ENCODE measurements around the gene CACNA1I.

The CACNA1I gene

DNA sequence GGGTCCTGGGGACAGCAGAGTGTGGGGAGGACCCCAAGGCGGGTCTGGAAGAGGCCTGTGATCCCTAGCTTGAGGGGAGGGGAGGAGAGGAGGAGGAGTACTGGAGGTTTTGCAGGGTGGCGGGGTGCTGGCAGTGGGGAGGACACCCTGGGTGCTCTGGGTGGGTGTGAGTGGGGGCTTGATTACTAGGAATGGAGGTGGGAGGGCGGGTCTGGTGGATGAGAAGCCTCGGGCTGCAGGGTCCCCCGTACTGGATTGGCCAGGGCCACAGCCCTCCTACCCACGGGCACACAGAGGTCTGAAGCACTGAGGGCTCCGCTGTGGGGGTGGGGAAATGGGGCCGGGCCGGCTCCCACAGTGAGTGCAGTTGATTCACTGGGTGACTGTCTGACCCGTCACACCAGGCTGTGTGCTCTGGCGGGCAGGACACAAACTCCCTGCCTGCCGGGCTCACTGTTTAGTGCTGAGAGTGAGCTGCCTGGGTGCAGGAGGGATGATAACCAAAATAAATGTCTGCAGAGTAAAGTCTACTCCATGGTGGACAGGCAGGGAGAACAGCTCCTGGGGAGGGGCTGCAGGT is 114.2 kb downstream of the CACNA1I start:
- H3K27me3 ChIP-seq (ENCODE audit: control insufficient read depth, insufficient read depth, low read length): peaks cover 10% of the 10 kb centered on the region
- no peak overlapping the region for H3K9ac ChIP-seq (ENCODE audit: low read length)
- no peak overlapping the region for H3K27ac ChIP-seq (ENCODE audit: low read depth, low read length)
- H3K4me3 ChIP-seq (ENCODE audit: low read length): no peak overlapping the region
- H3K4me1 ChIP-seq (ENCODE audit: control insufficient read depth, insufficient read depth, low read length): no peaks in the 10 kb centered on the region
- no peaks in the 10 kb centered on the region for H3K36me3 ChIP-seq (ENCODE audit: control insufficient read depth, insufficient read depth, low read length)

DNA sequence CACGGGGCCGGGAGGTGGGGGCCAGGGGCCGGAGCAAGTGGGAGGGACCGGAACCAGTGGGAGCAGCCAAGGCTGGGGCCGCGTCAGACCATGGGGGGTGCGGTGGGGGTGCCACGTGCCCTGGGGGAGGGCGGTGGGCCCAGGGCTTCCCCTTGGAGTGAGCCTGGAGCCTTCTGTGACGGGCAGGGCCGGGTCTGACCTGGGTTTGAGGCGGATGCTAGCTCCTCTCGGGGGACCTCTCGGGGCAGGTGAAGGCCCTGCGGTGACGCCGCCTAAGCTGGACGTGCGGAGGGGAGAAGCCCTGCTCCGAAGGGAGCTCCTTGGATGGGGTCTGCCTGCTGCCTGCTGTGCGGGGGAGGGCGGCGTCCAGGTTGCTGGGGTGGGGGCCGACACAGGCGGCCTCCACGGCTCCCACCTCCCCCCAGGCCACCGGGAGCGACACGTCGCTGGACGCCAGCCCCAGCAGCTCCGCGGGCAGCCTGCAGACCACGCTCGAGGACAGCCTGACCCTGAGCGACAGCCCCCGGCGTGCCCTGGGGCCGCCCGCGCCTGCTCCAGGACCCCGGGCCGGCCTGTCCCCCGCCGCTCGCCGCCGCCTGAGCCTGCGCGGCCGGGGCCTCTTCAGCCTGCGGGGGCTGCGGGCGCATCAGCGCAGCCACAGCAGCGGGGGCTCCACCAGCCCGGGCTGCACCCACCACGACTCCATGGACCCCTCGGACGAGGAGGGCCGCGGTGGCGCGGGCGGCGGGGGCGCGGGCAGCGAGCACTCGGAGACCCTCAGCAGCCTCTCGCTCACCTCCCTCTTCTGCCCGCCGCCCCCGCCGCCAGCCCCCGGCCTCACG is 115.0 kb downstream of the CACNA1I start:
- Histone ChIP-seq H3K9ac (ENCODE audit: low read length) (no peak overlapping the region), H3K4me1 (ENCODE audit: control insufficient read depth, insufficient read depth, low read length) (no peaks in the 10 kb centered on the region), H3K27me3 (ENCODE audit: control insufficient read depth, insufficient read depth, low read length) (peaks cover 10% of the 10 kb centered on the region), H3K4me3 (ENCODE audit: low read length) (no peak overlapping the region), H3K27ac (ENCODE audit: low read depth, low read length) (no peak overlapping the region), H3K36me3 (ENCODE audit: control insufficient read depth, insufficient read depth, low read length) (no peaks in the 10 kb centered on the region)

DNA sequence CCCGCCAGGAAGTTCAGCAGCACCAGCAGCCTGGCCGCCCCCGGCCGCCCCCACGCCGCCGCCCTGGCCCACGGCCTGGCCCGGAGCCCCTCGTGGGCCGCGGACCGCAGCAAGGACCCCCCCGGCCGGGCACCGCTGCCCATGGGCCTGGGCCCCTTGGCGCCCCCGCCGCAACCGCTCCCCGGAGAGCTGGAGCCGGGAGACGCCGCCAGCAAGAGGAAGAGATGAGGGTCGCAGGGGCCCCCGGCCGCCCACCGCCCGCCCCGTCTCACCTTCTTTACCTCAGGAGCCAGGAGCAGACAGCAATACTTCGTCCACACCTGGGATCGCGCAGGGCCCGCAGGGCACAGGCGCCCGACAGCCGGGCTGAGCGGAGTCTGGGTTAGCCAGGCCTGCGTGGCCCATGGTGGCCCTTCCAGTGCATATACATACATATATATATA is 115.6 kb downstream of the CACNA1I start:
- Histone ChIP-seq H3K4me1 (ENCODE audit: control insufficient read depth, insufficient read depth, low read length) (no peaks in the 10 kb centered on the region), H3K27me3 (ENCODE audit: control insufficient read depth, insufficient read depth, low read length) (peaks cover 14% of the 10 kb centered on the region), H3K36me3 (ENCODE audit: control insufficient read depth, insufficient read depth, low read length) (no peaks in the 10 kb centered on the region), H3K9ac (ENCODE audit: low read length) (no peak overlapping the region), H3K4me3 (ENCODE audit: low read length) (no peak overlapping the region), H3K27ac (ENCODE audit: low read depth, low read length) (no peak overlapping the region)

DNA sequence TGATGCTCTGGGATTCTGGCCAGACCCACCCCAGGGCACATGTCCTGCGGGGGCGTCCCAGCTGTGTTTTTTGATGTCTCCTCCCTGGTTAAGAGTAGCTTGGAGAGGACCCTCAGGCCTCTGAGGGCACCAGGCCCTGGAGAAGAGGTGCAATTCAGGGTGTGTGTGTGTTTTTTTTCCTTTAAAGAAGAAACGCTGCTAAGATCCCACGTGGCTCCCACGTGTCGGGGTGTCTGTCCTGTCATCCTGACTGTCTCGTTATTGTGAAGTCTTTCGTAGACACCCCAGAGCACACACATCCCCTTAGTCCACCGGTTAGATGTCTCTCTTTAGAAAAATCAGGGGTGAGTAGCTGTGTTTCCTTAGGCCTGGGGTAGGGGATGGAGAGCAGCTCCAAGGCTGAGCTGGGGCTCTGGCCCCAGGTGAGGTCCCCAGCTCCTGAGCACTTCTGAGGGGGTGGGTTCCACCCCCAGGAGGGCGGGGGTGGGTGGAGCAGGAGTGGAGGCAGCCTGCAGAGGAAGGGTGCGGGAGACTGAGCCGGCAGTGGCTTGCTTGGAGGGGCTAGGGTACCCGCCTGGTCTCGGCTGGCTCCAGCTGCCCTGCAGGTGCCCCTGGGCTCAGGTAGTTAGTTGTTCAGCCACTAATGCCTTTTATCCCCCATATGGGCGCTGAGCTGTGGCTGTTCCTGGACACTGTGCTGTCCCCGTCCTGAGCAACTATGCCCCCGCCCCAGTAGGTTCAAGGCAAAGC is 116.4 kb downstream of the CACNA1I start:
- no peak overlapping the region for H3K9ac ChIP-seq (ENCODE audit: low read length)
- H3K27ac ChIP-seq (ENCODE audit: low read depth, low read length): no peak overlapping the region
- H3K36me3 ChIP-seq (ENCODE audit: control insufficient read depth, insufficient read depth, low read length): no peaks in the 10 kb centered on the region
- H3K27me3 ChIP-seq (ENCODE audit: control insufficient read depth, insufficient read depth, low read length): peaks cover 19% of the 10 kb centered on the region
- H3K4me1 ChIP-seq (ENCODE audit: control insufficient read depth, insufficient read depth, low read length): no peaks in the 10 kb centered on the region
- H3K4me3 ChIP-seq (ENCODE audit: low read length): no peak overlapping the region

DNA sequence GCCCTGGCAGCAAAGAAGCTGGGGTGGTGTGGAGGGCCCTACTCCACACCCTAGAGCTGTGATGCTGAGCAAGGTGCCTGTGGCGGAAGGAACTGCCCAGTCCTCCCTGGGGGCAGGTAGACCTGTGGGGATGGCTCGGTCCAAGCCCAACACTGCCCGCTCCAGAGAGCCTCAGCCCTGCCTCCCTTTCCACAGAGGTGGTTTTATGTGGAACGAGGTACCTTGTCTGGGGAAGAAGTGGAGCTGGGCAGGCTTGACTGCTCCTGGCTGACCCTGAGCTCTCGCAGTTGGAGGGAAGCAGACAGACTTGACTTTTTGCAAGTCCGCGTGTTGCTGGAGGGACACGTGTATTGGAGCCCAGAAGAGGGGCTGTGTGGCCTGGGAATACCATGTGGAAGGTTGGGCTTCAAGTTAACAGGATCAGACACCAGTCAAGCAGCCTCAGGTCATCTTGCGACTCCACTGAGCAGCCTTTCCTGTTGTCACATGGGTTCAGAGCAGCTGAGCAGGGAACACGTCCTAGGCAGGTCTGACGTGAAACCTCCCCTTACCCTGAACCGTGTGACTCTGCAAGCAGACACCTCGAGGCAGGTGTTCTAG is 117.7 kb downstream of the CACNA1I start:
- Histone ChIP-seq H3K36me3 (ENCODE audit: control insufficient read depth, insufficient read depth, low read length) (no peaks in the 10 kb centered on the region), H3K27me3 (ENCODE audit: control insufficient read depth, insufficient read depth, low read length) (peaks cover 20% of the 10 kb centered on the region), H3K4me1 (ENCODE audit: control insufficient read depth, insufficient read depth, low read length) (no peaks in the 10 kb centered on the region), H3K27ac (ENCODE audit: low read depth, low read length) (no peak overlapping the region), H3K9ac (ENCODE audit: low read length) (no peak overlapping the region), H3K4me3 (ENCODE audit: low read length) (no peak overlapping the region)

DNA sequence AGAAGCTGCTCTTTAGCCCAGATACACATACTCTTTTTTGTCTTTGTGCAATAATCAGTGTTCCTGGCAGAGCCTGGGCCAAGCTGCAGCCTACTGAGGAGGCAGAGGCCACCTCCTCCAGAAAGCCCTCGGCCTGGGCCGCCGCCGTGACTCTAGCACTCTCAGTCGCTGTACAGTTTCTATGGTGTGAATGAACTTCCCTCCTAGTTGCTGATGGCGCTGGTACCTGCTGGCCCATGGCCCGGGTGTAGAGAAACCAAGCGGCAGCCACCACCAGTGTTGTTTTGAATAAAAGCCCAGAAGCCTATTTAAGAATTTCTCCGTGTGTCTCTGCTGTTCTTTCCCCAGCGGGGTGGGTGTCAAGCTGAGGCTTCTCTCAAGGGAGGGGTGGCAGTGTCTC is 118.9 kb downstream of the CACNA1I start:
- Histone ChIP-seq H3K27me3 (ENCODE audit: control insufficient read depth, insufficient read depth, low read length) (peaks cover 18% of the 10 kb centered on the region), H3K9ac (ENCODE audit: low read length) (no peak overlapping the region), H3K27ac (ENCODE audit: low read depth, low read length) (no peak overlapping the region), H3K4me1 (ENCODE audit: control insufficient read depth, insufficient read depth, low read length) (no peaks in the 10 kb centered on the region), H3K36me3 (ENCODE audit: control insufficient read depth, insufficient read depth, low read length) (no peaks in the 10 kb centered on the region), H3K4me3 (ENCODE audit: low read length) (no peak overlapping the region)

DNA sequence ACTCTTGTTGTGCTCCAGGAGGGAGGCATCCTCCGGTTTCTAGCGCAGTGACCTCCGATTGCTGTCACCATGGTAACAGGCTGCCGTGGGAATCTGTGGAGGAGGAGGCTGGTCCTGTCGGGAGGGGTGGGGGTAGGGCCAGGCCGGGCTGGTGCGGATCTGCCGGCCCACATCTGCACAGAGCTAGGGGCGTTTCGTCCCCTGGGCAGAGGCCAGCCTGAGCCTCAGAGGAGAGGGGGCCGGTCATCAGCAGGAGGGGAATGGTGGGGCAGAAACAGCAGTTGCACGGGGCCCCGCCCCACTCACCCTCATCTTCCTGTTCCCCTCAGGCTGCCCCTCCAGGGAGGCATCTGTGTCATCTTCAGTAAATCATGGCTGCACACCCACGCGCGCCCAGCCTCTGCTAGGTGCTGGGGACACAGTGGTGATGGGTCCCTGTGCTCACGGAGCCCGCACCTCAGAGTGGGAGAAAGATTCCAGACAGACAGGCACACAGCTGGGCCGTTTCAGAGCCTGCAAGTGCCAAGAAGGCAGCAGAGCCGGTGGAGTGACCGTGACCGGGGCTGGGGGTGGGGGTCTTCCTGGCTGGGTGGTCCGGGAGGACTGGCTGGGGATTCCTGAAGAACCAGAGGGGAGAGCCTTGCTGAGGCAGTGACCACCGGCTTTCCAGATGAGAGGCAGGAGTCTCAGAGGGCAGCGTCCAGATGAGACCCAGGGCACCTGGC is 120.5 kb downstream of the CACNA1I start:
- H3K4me1 ChIP-seq (ENCODE audit: control insufficient read depth, insufficient read depth, low read length): no peaks in the 10 kb centered on the region
- H3K27me3 ChIP-seq (ENCODE audit: control insufficient read depth, insufficient read depth, low read length): peaks cover 18% of the 10 kb centered on the region
- no peak overlapping the region for H3K4me3 ChIP-seq (ENCODE audit: low read length)
- no peak overlapping the region for H3K27ac ChIP-seq (ENCODE audit: low read depth, low read length)
- no peak overlapping the region for H3K9ac ChIP-seq (ENCODE audit: low read length)
- H3K36me3 ChIP-seq (ENCODE audit: control insufficient read depth, insufficient read depth, low read length): no peaks in the 10 kb centered on the region

DNA sequence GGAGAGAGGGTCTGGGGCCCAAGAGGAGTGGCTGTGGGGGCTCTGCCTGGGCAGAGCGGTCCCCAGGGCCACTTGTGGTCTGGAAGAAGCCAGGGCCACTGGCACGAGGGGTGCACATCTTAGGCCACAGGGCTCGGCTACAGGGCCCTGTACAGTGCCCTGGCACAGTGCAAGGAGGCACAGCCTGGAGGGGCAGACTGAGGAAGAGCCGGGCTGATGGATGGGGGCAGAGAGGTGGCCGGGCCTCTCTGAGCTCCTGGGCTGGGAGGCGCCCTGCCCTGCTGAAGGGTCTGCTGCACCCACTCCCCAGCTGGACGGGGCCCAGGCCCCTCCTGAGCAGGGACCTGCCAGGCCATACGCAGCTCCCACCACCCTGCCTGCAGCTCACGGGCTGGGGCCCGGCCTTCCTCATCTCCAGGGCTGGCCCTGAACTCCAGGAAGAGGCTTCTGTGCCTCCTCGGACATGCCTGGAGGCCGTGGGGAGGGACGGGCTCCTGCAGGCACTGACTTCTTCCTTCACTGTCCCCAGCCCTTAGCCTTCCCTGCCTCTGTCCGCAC is 123.5 kb downstream of the CACNA1I start:
- H3K27me3 ChIP-seq (ENCODE audit: control insufficient read depth, insufficient read depth, low read length): peaks cover 18% of the 10 kb centered on the region

DNA sequence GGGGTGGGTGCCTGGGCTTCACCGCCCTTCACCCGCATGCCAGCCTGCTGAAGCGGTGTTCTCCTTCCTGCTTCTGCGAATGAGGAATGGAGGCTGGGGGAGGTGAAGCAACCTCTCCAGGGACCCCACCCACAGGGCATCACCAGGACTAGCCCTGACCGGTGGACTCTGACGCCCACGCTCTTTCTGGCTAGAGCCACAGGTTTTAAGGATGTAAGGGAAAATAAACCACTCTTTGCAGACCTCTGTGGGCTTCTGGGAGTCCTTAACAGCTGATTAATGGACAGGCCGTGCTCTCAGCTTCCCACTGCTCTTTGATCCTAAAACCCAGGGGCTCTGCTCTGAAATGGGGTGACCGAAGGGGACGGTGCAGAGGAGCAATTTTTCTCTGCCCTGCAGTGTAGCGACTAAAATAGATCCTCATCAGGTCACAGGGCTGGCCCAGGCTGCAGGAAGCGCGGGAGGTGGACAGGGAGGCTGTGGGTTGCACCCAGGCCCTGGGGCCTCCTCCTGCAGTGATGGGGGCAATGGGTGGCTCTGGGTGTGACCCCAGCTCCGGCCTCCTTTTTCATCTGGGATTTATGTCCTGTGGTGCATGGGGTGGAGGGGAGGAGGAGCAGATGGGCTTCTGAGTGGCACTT is 127.4 kb downstream of the CACNA1I start:
- Histone ChIP-seq H3K27ac (ENCODE audit: low read depth, low read length) (no peak overlapping the region), H3K27me3 (ENCODE audit: control insufficient read depth, insufficient read depth, low read length) (peaks cover 6% of the 10 kb centered on the region), H3K36me3 (ENCODE audit: control insufficient read depth, insufficient read depth, low read length) (no peaks in the 10 kb centered on the region), H3K4me1 (ENCODE audit: control insufficient read depth, insufficient read depth, low read length) (no peaks in the 10 kb centered on the region), H3K4me3 (ENCODE audit: low read length) (no peak overlapping the region), H3K9ac (ENCODE audit: low read length) (no peak overlapping the region)

More for the DNA sequence above, 123.5 kb downstream of the CACNA1I start:
- no peaks in the 10 kb centered on the region for H3K36me3 ChIP-seq (ENCODE audit: control insufficient read depth, insufficient read depth, low read length)
- H3K4me1 ChIP-seq (ENCODE audit: control insufficient read depth, insufficient read depth, low read length): no peaks in the 10 kb centered on the region
- H3K4me3 ChIP-seq (ENCODE audit: low read length): no peak overlapping the region
- no peak overlapping the region for H3K9ac ChIP-seq (ENCODE audit: low read length)
- no peak overlapping the region for H3K27ac ChIP-seq (ENCODE audit: low read depth, low read length)

DNA sequence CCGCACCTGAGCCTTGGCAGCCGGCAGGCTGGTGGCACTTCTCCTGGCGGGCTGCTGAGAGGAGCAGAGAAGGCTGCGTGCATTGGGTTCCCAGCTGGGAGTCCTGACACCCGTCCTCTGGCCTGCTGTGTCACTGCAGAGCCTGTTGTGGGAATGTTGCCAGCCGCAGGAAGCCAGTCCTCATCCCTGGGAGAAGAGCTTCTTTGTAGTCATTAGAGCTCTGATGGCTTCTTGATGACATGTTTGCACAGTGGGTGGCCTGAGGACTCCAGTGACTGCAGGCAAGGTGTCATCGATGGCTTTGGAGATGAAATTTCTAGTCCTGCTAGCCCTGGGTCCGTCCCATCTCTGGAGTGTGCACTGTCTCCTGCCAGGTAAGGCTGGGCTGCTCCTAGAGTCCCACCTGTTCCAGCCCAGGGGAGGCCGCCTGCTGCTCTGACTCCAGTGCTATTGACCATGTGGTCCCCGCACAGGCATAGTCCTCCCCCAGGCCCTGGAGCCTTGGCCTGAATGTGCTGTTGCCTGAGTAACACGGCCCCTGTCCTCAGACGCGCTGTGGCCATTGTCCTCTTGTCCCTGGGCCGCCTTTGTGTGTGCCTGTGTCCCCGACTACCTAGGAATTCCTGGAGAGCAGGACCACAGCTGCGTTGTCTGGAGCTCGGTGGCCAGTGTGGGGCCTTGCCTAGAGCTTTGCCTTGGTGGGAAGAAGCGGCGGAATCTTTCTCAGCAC is 129.2 kb downstream of the CACNA1I start:
- H3K27me3 ChIP-seq (ENCODE audit: control insufficient read depth, insufficient read depth, low read length): no peaks in the 10 kb centered on the region
- no peak overlapping the region for H3K9ac ChIP-seq (ENCODE audit: low read length)
- H3K36me3 ChIP-seq (ENCODE audit: control insufficient read depth, insufficient read depth, low read length): no peaks in the 10 kb centered on the region
- H3K4me3 ChIP-seq (ENCODE audit: low read length): no peak overlapping the region
- no peaks in the 10 kb centered on the region for H3K4me1 ChIP-seq (ENCODE audit: control insufficient read depth, insufficient read depth, low read length)
- no peak overlapping the region for H3K27ac ChIP-seq (ENCODE audit: low read depth, low read length)

DNA sequence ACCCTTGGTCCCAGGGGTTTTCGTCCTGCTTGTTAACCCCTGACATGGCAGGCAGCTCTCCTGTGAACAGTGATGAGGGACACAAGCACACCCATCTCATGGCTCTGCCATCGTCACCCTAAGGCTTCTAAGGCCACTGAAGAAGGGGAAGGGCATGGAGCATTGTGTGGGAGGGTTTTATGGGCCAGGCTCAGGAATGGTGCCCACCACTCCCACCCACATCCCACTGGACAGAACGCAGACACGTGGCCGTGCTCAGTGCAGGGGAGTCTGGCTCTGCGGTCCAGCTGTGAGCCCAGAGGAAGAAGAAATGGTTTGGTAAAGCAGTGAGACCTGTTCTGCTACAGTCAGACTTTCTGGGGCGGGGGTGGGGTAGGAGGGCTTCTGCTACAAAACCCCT is 130.0 kb downstream of the CACNA1I start:
- H3K27ac ChIP-seq (ENCODE audit: low read depth, low read length): no peak overlapping the region
- H3K4me1 ChIP-seq (ENCODE audit: control insufficient read depth, insufficient read depth, low read length): no peaks in the 10 kb centered on the region
- no peaks in the 10 kb centered on the region for H3K36me3 ChIP-seq (ENCODE audit: control insufficient read depth, insufficient read depth, low read length)
- no peaks in the 10 kb centered on the region for H3K27me3 ChIP-seq (ENCODE audit: control insufficient read depth, insufficient read depth, low read length)
- H3K9ac ChIP-seq (ENCODE audit: low read length): no peak overlapping the region
- no peak overlapping the region for H3K4me3 ChIP-seq (ENCODE audit: low read length)
